AG04450 (cell line): ENCODE data around the gene KNSTRN. TPM values are rescaled to one million over a fixed set of nuclear protein-coding genes. Genes with fewer than 3 reads are reported as not detected.

Experiments
- CTCF ChIA-PET: fragments of 300-600, 350-600 bp; formaldehyde crosslinking; extraction: SDS; loops from one replicate; lab custom pipeline; 2022; ENCODE audit warnings: antibody characterized with exemption, inconsistent platforms; lab: Charles Lee
- POLR2A ChIA-PET: fragments of 350-600 bp; formaldehyde crosslinking; extraction: SDS; loops from one replicate; lab custom pipeline; 2021; ENCODE audit warnings: antibody characterized with exemption, inconsistent platforms; lab: Yijun Ruan, JAX
- DNase-seq: peaks from one replicate; pipeline ENCODE4 v3.0.0-alpha.2; 2011; ENCODE audit warnings: low read depth, low spot score
- H3K27ac ChIP-seq: one replicate; pipeline ENCODE4 v1.5.1; 2012; ENCODE audit warnings: low read depth, low read length, control low read depth
- H3K27me3 ChIP-seq: one replicate; pipeline ENCODE4 v1.6.0; 2012; ENCODE audit warnings: low read length; ENCODE audit not compliant: control insufficient read depth, insufficient read depth
- H3K4me3 ChIP-seq: 2 replicates; pipeline ENCODE4 v1.5.1; 2011; ENCODE audit warnings: mild to moderate bottlenecking, low read depth, low read length, control low read depth
- H3K9me3 ChIP-seq: 2 replicates; pipeline ENCODE4 v1.5.1; 2012; ENCODE audit warnings: low read length; ENCODE audit not compliant: control insufficient read depth, insufficient read depth
- polyA plus RNA-seq: library from polyadenylated mRNA; depleted of rRNA; stranded (reverse); fragments of >200 nt; gene quantifications from 2 replicates; pipeline ENCODE4 v1.2.3, GENCODE V29; 2011
- TF ChIP-seq, protein P1 (sequence below): IDR thresholded peaks from 2 replicates; pipeline ENCODE4 v1.5.1; 2011; ENCODE audit warnings: low read depth, low read length, control low read depth, inconsistent platforms

Gene KNSTRN
- polyA plus RNA-seq, 1 experiment: 18.2 TPM

DNA sequence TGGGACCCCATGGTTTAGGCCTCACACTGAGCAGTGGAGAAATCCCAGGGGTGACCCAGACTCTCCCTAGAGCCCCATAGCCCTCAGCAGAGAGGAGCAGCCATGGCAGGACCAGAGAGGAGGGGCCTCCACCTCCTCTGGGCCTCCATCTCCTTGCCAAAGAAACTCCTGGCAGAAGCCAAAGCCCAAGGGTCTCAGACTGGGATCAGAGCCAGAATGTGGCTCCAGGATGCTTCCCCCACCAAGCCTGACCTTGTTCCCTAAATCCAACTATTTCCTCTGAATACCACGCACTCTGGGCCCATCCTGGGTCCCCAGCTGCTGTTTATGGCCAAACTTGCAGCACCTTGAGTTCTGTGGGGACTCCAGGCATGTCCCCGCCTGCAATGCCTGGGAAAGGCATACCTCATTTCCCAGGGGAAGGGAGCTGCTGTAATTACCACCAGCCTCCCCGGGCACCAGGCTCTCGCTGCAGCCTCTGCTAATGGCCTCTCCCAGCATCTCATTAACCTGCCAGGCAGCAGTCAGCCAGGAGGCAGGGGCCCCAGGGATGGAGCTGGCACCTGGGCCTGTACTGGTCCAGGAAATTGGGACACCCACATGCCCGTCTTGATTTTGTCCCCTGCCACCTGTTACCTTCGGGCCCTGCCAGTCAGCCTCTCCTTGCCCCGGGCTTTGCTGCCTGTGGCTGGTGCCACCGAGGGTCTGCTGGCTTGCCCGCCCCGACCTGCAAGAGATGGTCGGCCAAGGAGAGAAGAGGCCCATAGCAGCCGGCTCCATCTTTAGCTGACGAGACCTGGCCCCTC lies 46.4 kb upstream of the KNSTRN start:
- DNase-seq: no peak
- CTCF ChIA-PET: interaction anchor here (0.9 to 8.6 kb wide), 3 partner anchors 15 to 119 kb away, joined by 3 to 85 read pairs (median 8); partner anchors contain the start of gene INAFM2
- POLR2A ChIA-PET: interaction anchor here (1.2 kb wide), 1 partner anchor 13 kb away, joined by 3 read pairs; the partner anchor contains the start of gene INAFM2
- TF ChIP-seq, protein P1, sequence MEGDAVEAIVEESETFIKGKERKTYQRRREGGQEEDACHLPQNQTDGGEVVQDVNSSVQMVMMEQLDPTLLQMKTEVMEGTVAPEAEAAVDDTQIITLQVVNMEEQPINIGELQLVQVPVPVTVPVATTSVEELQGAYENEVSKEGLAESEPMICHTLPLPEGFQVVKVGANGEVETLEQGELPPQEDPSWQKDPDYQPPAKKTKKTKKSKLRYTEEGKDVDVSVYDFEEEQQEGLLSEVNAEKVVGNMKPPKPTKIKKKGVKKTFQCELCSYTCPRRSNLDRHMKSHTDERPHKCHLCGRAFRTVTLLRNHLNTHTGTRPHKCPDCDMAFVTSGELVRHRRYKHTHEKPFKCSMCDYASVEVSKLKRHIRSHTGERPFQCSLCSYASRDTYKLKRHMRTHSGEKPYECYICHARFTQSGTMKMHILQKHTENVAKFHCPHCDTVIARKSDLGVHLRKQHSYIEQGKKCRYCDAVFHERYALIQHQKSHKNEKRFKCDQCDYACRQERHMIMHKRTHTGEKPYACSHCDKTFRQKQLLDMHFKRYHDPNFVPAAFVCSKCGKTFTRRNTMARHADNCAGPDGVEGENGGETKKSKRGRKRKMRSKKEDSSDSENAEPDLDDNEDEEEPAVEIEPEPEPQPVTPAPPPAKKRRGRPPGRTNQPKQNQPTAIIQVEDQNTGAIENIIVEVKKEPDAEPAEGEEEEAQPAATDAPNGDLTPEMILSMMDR: no peak
- peak overlapping the region; percentile 21 for H3K27ac ChIP-seq
- no peak overlapping the region for H3K4me3 ChIP-seq
- H3K9me3 ChIP-seq: no peaks in the 10 kb centered on the region
- H3K27me3 ChIP-seq: no peaks in the 10 kb centered on the region

DNA sequence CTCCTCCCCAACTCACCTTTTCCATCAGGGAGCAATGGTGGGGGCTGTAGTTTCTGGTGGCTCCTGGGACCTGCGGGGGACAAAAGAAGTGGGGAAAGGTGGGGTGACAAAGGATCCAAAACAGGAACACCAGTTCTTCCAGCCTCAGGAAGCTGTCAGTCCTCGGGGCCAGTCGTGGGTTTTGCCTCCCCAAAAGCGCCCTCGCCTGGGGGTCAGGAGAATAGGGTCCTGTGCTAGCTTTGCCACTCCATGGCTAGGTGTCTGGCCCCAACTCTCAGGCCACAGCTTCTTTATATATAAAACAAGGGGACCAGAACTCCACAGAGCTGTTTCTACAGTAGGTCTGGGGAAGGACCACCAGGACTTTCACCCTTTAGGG lies 45.8 kb upstream of the KNSTRN start:
- Histone ChIP-seq H3K27me3 (no peaks in the 10 kb centered on the region), H3K4me3 (no peak overlapping the region), H3K9me3 (no peaks in the 10 kb centered on the region), H3K27ac (peak overlapping the region; percentile 21)
- ChIA-PET CTCF (interaction anchor here (1.7 to 8.6 kb wide), 3 partner anchors 8 to 58 kb away, joined by 8 to 85 read pairs (median 50); partner anchors contain the start of gene INAFM2), POLR2A (interaction anchor here (1.2 kb wide), 1 partner anchor 14 kb away, joined by 3 read pairs; the partner anchor contains the start of gene INAFM2)
- no peak for DNase-seq
- TF ChIP-seq, protein P1: no peak

DNA sequence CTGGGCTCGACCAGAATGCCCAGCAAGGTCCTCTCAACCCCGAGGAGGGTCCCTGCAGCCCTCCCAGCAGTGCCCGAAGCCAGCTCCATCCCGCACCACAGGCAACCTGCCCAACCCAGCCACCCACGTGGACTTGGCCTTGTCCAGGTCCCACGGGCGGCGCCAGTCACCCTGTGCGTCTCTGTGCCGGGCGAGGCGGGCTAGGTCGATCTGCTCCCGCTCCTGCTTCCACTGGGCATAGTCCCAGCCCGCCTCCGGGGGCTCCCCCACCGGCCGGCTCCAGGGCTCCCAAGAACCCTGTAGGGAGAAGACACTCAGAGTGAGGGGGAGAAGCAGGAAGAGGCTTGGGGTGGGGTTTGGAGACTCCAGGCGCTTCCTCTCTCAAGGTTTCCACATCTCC lies 44.9 kb upstream of the KNSTRN start:
- POLR2A ChIA-PET: interaction anchor here (1.2 to 4.9 kb wide), 3 partner anchors 10 to 15 kb away, joined by 3 to 101 read pairs (median 15); partner anchors contain the start of gene INAFM2
- Histone ChIP-seq H3K27ac (no peak overlapping the region), H3K27me3 (no peaks in the 10 kb centered on the region), H3K9me3 (no peaks in the 10 kb centered on the region), H3K4me3 (no peak overlapping the region)
- CTCF ChIA-PET: interaction anchor here (0.6 to 8.6 kb wide), 10 partner anchors 9 to 87 kb away, joined by 3 to 85 read pairs (median 4); partner anchors contain the start of genes INAFM2 and KNSTRN
- no peak for DNase-seq
- TF ChIP-seq, protein P1: no peak

DNA sequence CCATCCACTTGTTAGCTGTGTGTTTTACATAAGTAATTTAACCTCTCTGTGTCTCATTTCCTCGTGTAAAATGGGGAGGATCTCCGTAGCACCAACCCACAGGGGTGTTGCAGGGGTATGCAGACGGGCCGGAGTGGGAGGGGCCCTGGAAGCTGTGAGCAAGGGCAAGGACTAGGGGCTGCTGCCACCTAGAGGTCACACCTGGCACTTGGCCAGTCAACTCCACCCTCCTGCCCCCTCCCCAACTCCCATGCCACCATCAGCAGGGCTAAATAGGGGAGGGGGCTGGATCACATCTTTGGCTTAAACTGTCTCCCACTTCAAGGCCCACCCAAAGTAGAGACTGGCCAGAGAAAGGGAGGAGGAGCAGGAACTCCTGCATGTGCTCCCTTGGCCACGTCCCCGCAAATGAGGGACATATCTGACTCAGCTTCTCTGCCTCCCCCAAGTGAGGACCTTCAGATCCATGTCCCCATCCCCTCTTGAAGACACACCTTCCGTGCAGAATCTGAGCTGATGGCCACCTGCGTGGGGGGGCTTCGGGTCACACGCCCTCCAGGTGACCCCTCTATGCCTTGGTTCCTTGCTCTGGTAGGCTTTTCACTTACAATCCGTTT lies 44.4 kb upstream of the KNSTRN start:
- H3K9me3 ChIP-seq: no peaks in the 10 kb centered on the region
- ChIA-PET POLR2A (interaction anchor here (0.9 to 4.9 kb wide), 4 partner anchors 10 to 59 kb away, joined by 3 to 101 read pairs (median 12); partner anchors contain the start of gene INAFM2), CTCF (interaction anchor here (0.6 to 8.6 kb wide), 13 partner anchors 10 to 86 kb away, joined by 3 to 85 read pairs (median 6); partner anchors contain the start of genes INAFM2, IVD and KNSTRN)
- H3K4me3 ChIP-seq: peak overlapping the region; percentile 70
- H3K27me3 ChIP-seq: no peaks in the 10 kb centered on the region
- no peak for DNase-seq
- TF ChIP-seq, protein P1: peak; percentile 66
- peak overlapping the region; percentile 97 for H3K27ac ChIP-seq
